Kidney epithelial cell (primary cell): Measurements from ENCODE around the gene CCHCR1. TPM values are rescaled to one million over a fixed set of nuclear protein-coding genes. Genes with fewer than 3 reads are reported as not detected.

Experiments
- DNase-seq: peaks from one replicate; pipeline ENCODE4 v3.0.0-alpha.2; 2010; ENCODE audit warnings: low read depth
- H3K27me3 ChIP-seq: 2 replicates; pipeline ENCODE4 v1.6.0; 2011; ENCODE audit warnings: low read length; ENCODE audit not compliant: control insufficient read depth, insufficient read depth
- H3K36me3 ChIP-seq: 2 replicates; pipeline ENCODE4 v1.5.1; 2011; ENCODE audit warnings: low read length; ENCODE audit not compliant: control insufficient read depth, insufficient read depth
- H3K4me3 ChIP-seq: 2 replicates; pipeline ENCODE4 v1.5.1; 2011; ENCODE audit warnings: low read depth, mild to moderate bottlenecking, control low read depth, low read length
- total RNA-seq: library from RNA; depleted of rRNA; stranded (reverse); fragments of >200 nt; gene quantifications from 2 replicates; pipeline ENCODE4 v1.2.3, GENCODE V29; 2015
- TF ChIP-seq, protein P1 (sequence below): IDR thresholded peaks from 2 replicates; pipeline ENCODE4 v1.5.1; 2011; ENCODE audit warnings: mild to moderate bottlenecking, moderate library complexity, low read length, control low read depth, inconsistent platforms; ENCODE audit not compliant: insufficient read depth, poor library complexity, severe bottlenecking

Gene CCHCR1
- total RNA-seq, 1 donor from 2014 or later = 20.2 TPM

DNA sequence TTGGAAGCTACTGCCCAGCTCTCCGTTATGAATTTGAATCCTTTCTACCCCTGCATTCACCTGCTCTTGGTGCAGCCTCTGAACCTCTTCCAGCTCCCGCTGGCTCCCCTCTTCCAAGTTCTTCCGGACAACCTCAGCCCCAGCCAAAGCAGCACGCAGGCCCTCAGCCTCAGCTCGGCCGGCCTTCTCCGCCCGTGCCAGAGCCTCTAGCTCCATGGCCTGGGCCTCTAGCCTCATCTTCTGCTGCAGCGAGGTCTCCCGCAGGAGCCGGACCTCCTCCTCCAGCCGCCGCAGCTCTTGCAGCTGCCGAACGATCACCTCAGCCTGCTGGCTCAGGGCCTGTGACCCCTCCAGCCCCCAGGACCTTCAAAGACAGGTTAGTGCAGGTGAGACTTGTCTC lies 3.2 kb downstream of the CCHCR1 start:
- TF ChIP-seq, protein P1, sequence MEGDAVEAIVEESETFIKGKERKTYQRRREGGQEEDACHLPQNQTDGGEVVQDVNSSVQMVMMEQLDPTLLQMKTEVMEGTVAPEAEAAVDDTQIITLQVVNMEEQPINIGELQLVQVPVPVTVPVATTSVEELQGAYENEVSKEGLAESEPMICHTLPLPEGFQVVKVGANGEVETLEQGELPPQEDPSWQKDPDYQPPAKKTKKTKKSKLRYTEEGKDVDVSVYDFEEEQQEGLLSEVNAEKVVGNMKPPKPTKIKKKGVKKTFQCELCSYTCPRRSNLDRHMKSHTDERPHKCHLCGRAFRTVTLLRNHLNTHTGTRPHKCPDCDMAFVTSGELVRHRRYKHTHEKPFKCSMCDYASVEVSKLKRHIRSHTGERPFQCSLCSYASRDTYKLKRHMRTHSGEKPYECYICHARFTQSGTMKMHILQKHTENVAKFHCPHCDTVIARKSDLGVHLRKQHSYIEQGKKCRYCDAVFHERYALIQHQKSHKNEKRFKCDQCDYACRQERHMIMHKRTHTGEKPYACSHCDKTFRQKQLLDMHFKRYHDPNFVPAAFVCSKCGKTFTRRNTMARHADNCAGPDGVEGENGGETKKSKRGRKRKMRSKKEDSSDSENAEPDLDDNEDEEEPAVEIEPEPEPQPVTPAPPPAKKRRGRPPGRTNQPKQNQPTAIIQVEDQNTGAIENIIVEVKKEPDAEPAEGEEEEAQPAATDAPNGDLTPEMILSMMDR = no peak
- Histone ChIP-seq H3K4me3 (no peak overlapping the region), H3K36me3 (peaks cover 1% of the 10 kb centered on the region), H3K27me3 (no peaks in the 10 kb centered on the region)
- DNase-seq = no peak

DNA sequence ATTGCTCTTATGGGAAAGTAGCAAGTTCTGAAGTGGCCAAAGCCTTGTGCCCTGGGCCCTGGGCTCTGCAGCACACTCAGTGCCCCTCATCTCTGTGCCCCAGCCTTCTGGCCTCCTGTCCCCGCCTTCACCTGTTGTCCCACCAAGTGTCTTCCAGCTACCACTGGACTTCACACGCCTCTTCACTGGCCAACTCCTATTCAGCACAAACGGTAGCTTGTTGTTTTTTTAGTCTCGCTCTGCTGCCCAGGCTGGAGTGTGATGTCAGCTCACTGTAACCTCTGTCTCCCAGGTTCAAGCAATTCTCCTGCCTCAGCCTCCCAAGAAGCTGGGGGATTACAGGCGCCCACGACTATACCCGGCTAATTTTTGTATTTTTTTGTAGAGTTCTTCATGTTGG lies 4.8 kb downstream of the CCHCR1 start:
- TF ChIP-seq, protein P1 = no peak
- peaks cover 1% of the 10 kb centered on the region for H3K36me3 ChIP-seq
- DNase-seq = no peak
- H3K27me3 ChIP-seq = no peaks in the 10 kb centered on the region
- no peak overlapping the region for H3K4me3 ChIP-seq

- TF ChIP-seq, protein P1 = no peak
- H3K36me3 ChIP-seq = peaks cover 1% of the 10 kb centered on the region
- no peaks in the 10 kb centered on the region for H3K27me3 ChIP-seq
- no peak overlapping the region for H3K4me3 ChIP-seq
- DNase-seq = no peak
Measured at GRCh38 chr6:31149827-31150447, 7.7 kb downstream of the CCHCR1 start.

- TF ChIP-seq, protein P1 = no peak
- Histone ChIP-seq H3K36me3 (peaks cover 1% of the 10 kb centered on the region), H3K27me3 (no peaks in the 10 kb centered on the region), H3K4me3 (no peak overlapping the region)
- DNase-seq = no peak
Measured at GRCh38 chr6:31145386-31145785, 12.2 kb downstream of the CCHCR1 start.

DNA sequence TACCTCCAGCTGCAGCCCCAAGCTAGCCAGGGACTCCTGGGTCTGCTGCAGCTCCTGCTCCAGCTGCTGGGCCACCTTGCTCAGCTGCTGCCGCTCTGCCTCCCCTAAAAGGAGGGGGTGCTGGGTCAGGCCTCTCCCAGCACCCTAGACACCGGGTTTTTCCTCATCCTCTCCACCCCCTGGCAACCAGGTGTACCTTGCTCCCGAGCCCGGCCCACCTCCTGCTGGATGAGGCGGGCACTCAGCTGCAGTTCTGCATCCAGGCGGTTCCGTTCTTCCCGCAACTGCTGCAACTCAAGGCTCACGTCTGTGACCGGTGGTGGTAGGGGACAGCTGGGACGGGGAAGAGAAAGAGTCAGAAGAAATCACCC lies 12.6 kb downstream of the CCHCR1 start:
- TF ChIP-seq, protein P1 = no peak
- Histone ChIP-seq H3K27me3 (no peaks in the 10 kb centered on the region), H3K4me3 (no peak overlapping the region), H3K36me3 (peaks cover 1% of the 10 kb centered on the region)
- DNase-seq = no peak
